Fibroblast of pulmonary artery (primary cell): ENCODE measurements around the gene ZBTB8B.
A peak's percentile ranks its signal among the peaks of the same experiment; 100 is the strongest.

Source experiments
- DNase-seq: peaks from one replicate; pipeline ENCODE4 v3.0.0-alpha.2; 2010; ENCODE audit warnings: low read depth
- H3K4me3 ChIP-seq: replicated peaks from 2 replicates; pipeline ENCODE4 v1.5.1; 2011; ENCODE audit warnings: low read depth, mild to moderate bottlenecking, control low read depth, low read length, moderate library complexity
- TF ChIP-seq, protein P1 (sequence below): IDR thresholded peaks from 2 replicates; pipeline ENCODE4 v1.5.1; 2011; ENCODE audit warnings: mild to moderate bottlenecking, control low read depth, low read length, inconsistent platforms; ENCODE audit errors: missing control alignments

ZBTB8B gene

DNA sequence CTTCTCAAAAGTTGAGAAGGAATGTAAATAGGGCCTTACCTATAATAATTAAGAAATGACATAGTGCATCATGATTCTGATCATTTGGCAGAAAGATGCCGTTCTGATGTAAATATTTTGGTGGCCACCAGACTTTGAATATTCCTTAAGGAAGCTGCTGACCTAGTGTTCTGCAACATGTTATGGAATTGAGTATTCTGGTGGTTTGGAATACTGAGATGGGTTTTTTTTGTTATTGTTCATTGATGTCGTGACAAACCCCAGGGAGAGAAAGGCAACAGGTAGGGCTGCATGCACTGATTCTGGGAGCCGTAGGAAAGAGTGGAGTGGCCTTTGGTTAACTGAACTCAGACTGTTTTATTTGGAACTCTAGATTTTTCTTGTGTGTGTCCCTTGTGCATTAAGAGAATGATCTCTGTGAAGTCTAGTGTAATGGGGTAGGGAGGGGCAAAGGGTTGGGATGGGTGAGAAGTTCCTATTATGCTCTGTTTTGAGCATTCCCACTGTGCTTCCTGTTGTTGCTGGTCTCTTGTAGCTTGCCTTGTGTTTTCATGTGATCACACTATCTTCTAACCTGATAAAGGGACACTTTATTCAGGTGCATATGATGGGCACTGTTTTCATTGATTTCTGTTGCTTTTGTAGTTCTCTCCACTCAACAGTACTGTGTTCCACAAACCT, 25.0 kb downstream of the ZBTB8B start:
- no peak overlapping the region for H3K4me3 ChIP-seq
- no peak for DNase-seq
- TF ChIP-seq, protein P1, sequence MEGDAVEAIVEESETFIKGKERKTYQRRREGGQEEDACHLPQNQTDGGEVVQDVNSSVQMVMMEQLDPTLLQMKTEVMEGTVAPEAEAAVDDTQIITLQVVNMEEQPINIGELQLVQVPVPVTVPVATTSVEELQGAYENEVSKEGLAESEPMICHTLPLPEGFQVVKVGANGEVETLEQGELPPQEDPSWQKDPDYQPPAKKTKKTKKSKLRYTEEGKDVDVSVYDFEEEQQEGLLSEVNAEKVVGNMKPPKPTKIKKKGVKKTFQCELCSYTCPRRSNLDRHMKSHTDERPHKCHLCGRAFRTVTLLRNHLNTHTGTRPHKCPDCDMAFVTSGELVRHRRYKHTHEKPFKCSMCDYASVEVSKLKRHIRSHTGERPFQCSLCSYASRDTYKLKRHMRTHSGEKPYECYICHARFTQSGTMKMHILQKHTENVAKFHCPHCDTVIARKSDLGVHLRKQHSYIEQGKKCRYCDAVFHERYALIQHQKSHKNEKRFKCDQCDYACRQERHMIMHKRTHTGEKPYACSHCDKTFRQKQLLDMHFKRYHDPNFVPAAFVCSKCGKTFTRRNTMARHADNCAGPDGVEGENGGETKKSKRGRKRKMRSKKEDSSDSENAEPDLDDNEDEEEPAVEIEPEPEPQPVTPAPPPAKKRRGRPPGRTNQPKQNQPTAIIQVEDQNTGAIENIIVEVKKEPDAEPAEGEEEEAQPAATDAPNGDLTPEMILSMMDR = no peak

DNA sequence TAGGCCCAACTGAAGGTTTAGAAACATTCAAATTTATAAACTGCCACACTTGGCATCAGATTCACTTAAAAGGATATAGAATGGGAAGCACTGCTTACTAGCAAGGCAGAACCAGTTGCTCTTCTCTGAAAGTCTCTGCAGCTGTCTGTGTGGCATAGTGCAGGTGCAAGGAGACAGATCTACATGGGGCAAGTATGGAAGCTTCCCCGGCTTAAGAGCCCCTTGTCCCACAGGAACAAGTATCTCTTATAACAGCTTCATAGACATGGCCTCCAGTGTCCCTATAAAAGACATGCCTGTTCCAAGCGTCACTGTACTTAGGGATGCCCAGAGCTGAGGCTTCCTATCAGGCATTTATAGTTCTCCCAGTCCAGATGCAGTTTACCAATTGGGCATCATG, 26.5 kb downstream of the ZBTB8B start:
- TF ChIP-seq, protein P1 = no peak
- no peak for DNase-seq
- H3K4me3 ChIP-seq = no peak overlapping the region

DNA sequence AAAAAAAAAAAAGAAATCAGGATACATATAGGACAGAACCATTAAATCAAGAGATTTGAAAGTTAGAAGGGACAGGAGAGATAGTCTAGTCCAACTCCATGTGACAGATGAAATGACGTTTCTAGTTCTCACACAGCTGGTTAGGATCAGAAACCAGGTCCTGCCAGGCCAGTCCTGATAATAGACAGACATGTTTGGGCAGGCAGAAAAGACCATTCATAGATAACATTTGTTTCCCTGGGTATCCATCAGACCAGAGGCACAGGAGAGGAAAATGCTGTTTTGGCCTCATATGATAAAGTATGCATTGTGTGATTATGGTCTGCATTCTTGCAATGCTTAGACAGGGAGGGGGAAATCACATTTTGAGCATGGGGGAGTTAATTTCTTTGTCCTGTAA, 29.3 kb downstream of the ZBTB8B start:
- TF ChIP-seq, protein P1 = no peak
- peak; percentile 66 for DNase-seq
- no peak overlapping the region for H3K4me3 ChIP-seq

DNA sequence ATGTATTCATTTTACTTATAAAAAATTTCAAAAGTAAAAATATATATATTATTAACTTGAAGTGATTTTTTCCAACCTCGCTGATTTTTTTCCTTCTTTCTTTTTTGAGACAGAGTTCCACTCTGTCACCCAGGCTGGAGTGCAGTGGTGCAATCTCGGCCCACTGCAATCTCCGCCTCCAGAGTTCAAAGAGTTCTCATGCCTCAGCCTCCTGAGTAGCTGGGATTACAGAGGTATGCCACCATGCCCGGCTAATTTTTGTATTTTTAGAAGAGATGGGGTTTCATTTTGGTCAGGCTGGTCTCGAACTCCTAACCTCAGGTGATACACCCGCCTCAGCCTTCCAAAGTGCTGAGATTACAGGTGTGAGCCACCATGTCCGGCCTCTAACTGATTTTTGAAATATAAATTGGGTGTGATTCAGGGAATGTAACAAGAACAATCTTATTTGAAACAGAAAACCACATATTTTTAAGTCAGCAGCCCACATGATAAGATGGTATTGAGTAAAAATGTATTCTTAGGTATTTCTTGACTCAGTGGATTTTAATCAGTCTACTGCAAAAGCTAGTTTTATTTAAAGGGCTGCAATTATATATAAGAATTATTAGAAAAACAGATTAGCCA, 30.0 kb downstream of the ZBTB8B start:
- H3K4me3 ChIP-seq = no peak overlapping the region
- no peak for DNase-seq
- TF ChIP-seq, protein P1 = no peak

DNA sequence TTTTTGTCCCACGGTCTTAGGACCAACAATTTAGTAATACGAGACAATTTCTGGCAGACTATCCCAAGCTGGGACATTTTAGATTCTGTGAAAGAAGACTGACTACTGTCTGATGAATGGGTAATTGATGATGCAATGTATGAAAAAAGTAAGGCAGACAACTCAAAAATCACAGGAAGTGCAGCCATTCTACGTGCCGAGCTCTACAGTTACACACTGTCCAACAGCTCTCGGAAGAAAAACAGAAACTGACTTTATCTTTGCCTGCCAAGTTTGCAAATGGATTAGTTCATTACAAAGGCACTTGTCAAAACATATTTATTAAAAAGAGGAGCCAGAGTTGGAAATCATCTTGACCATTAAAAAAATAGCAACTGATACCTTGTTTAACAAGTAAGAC, 31.3 kb downstream of the ZBTB8B start:
- peak overlapping the region; percentile 9 for H3K4me3 ChIP-seq
- TF ChIP-seq, protein P1 = no peak
- DNase-seq = peak; percentile 82

DNA sequence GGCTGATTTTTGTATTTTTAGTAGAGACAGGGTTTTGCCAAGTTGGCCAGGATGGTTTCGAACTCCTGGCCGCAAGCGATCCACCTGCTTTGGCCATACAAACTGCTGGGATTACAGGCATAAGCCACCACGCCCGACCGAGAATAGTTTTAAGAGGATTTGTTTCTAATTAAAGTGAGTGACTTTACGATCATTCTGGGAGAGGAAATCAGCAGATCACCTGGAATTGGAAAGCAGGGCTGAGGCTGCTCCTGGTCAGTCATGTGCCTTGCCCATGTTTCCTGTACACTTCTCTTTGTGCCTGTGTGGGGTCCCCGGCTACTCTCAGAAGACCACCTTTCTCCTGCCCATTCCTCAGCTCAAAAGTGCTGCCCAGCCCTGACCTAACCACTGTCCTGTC, 33.9 kb downstream of the ZBTB8B start:
- DNase-seq = no peak
- H3K4me3 ChIP-seq = no peak overlapping the region
- TF ChIP-seq, protein P1 = no peak
